H1 (cell line): ENCODE measurements around the gene KCND1. TPM values are rescaled to one million over a fixed set of nuclear protein-coding genes. Genes with fewer than 3 reads are reported as not detected.

Source experiments
- CTCF ChIA-PET: fragments of 300-600 bp; sonication (Branson Sonifier 250); formaldehyde crosslinking; loops from one replicate; lab custom pipeline; 2021; ENCODE audit not compliant: partially characterized antibody; lab: Charles Lee
- POLR2A ChIA-PET: fragments of 300-600 bp; sonication (Branson Sonifier 250); formaldehyde crosslinking; loops from one replicate; lab custom pipeline; 2021; ENCODE audit warnings: inconsistent platforms; ENCODE audit not compliant: partially characterized antibody; lab: Charles Lee
- DNase-seq, 2 experiments: peaks; one replicate each; pipeline versions ENCODE4 v3.0.0 to v3.0.0-alpha.2; 2010 to 2022; ENCODE audit warnings: low spot score in 2 of 2, low read depth in 1 of 2, mixed read lengths in 1 of 2
- FAIRE-seq: peaks from 2 replicates; lab custom pipeline; 2011; peaks lifted over from hg19 to GRCh38; lab: Jason Lieb, UNC
- H2AFZ ChIP-seq: 2 replicates; pipeline ENCODE4 v1.8.1; 2012; ENCODE audit warnings: low read length, inconsistent platforms
- H2AK5ac ChIP-seq: 2 replicates; pipeline ENCODE4 v1.6.1; 2013; ENCODE audit warnings: low read depth, low read length
- H2BK120ac ChIP-seq: replicated peaks from 2 replicates; pipeline ENCODE3; 2013; ENCODE audit warnings: low read depth, low read length, inconsistent platforms
- H2BK12ac ChIP-seq: 2 replicates; pipeline ENCODE4 v1.6.1; 2013; ENCODE audit warnings: low read depth, low read length
- H2BK15ac ChIP-seq: 2 replicates; pipeline ENCODE4 v1.6.1; 2013; ENCODE audit warnings: low read length
- H2BK20ac ChIP-seq: 2 replicates; pipeline ENCODE4 v1.6.1; 2013; ENCODE audit warnings: low read length
- H2BK5ac ChIP-seq: 2 replicates; pipeline ENCODE4 v1.6.1; 2013; ENCODE audit warnings: low read depth, low read length
- H3K14ac ChIP-seq: 2 replicates; pipeline ENCODE4 v1.6.1; 2013; ENCODE audit warnings: inconsistent platforms; ENCODE audit not compliant: insufficient read length
- H3K18ac ChIP-seq: 2 replicates; pipeline ENCODE4 v1.6.1; 2013; ENCODE audit warnings: low read length; ENCODE audit errors: extremely low read depth
- H3K23ac ChIP-seq: 2 replicates; pipeline ENCODE4 v1.6.1; 2013; ENCODE audit warnings: inconsistent platforms; ENCODE audit not compliant: insufficient read length
- H3K23me2 ChIP-seq: 2 replicates; pipeline ENCODE4 v1.6.1; 2013; ENCODE audit warnings: low read depth, low read length
- H3K27ac ChIP-seq: 2 replicates; pipeline ENCODE4 v1.6.1; 2011; ENCODE audit warnings: low read depth, low read length, inconsistent platforms
- H3K27me3 ChIP-seq, 4 experiments: replicated peaks in 1 of 4; 1 replicate in 1 of 4; 2 replicates in 3 of 4; pipeline versions ENCODE4 v1.6.1 to v1.8.1; 2011 to 2013; ENCODE audit warnings: low read length in 3 of 4, mild to moderate bottlenecking in 3 of 4, inconsistent platforms in 2 of 4, mixed read lengths in 2 of 4, moderate library complexity in 1 of 4; ENCODE audit not compliant: control insufficient read depth in 3 of 4, insufficient read depth in 3 of 4; ENCODE audit errors: extremely low read depth in 1 of 4
- H3K36me3 ChIP-seq, 4 experiments: 2 replicates each; pipeline versions ENCODE4 v1.6.1 to v1.8.1; 2011 to 2013; ENCODE audit warnings: mild to moderate bottlenecking in 4 of 4, low read length in 3 of 4, moderate library complexity in 2 of 4, control low read depth in 1 of 4, inconsistent platforms in 1 of 4; ENCODE audit not compliant: insufficient read depth in 4 of 4, control insufficient read depth in 2 of 4
- H3K4ac ChIP-seq: replicated peaks from 2 replicates; pipeline ENCODE3; 2013; ENCODE audit warnings: low read length, low read depth, mixed read lengths, inconsistent platforms; ENCODE audit not compliant: insufficient read length
- H3K4me1 ChIP-seq, 4 experiments: replicated peaks in 1 of 4; 1 replicate in 1 of 4; 2 replicates in 3 of 4; pipeline versions ENCODE4 v1.6.1 to v1.8.1; 2011 to 2013; ENCODE audit warnings: low read length in 3 of 4, inconsistent platforms in 2 of 4, mixed read lengths in 1 of 4; ENCODE audit not compliant: insufficient read depth in 4 of 4, control insufficient read depth in 3 of 4
- H3K4me2 ChIP-seq, 2 experiments: 2 replicates each; pipeline versions ENCODE4 v1.6.1 to v1.8.1; 2011 to 2013; ENCODE audit warnings: low read depth in 2 of 2, low read length in 2 of 2, control low read depth in 1 of 2, inconsistent platforms in 1 of 2, mild to moderate bottlenecking in 1 of 2; ENCODE audit not compliant: insufficient read depth in 1 of 2
- H3K4me3 ChIP-seq, 4 experiments: fragments of 200-600, 300-600 bp in 1 of 4; sonication (generic), shearing (Covaris generic), sonication (Bioruptor Twin) in 1 of 4; 2 replicates each; pipeline versions ENCODE4 v1.5.1 to v1.8.1; 2011 to 2016; ENCODE audit warnings: low read length in 4 of 4, low read depth in 3 of 4, control low read depth in 2 of 4, inconsistent platforms in 2 of 4, mild to moderate bottlenecking in 2 of 4, mixed read lengths in 1 of 4, moderate library complexity in 1 of 4; ENCODE audit not compliant: insufficient read depth in 2 of 4; ENCODE audit errors: extremely low read depth in 1 of 4
- H3K56ac ChIP-seq: replicated peaks from 2 replicates; pipeline ENCODE3; 2013; ENCODE audit warnings: low read depth, mild to moderate bottlenecking, mixed read lengths, low read length, inconsistent platforms; ENCODE audit not compliant: insufficient read length
- H3K79me1 ChIP-seq: 2 replicates; pipeline ENCODE4 v1.6.1; 2013; ENCODE audit warnings: low read depth, low read length, control low read depth
- H3K79me2 ChIP-seq, 2 experiments: 2 replicates each; pipeline versions ENCODE4 v1.6.1 to v1.8.1; 2012 to 2013; ENCODE audit warnings: low read length in 2 of 2, mild to moderate bottlenecking in 2 of 2, inconsistent platforms in 1 of 2; ENCODE audit not compliant: insufficient read depth in 2 of 2, control insufficient read depth in 1 of 2
- H3K9ac ChIP-seq, 4 experiments: replicated peaks in 1 of 4; 1 replicate in 1 of 4; 2 replicates in 3 of 4; pipeline versions ENCODE4 v1.6.1 to v1.8.1; 2011 to 2013; ENCODE audit warnings: low read depth in 3 of 4, low read length in 3 of 4, control low read depth in 2 of 4, mild to moderate bottlenecking in 2 of 4, moderate library complexity in 2 of 4, inconsistent platforms in 1 of 4; ENCODE audit errors: extremely low read depth in 1 of 4
- H3K9me3 ChIP-seq, 2 experiments: 2 replicates each; pipeline versions ENCODE4 v1.6.1 to v1.8.1; 2012 to 2013; ENCODE audit warnings: mild to moderate bottlenecking in 2 of 2, moderate library complexity in 2 of 2, control low read depth in 1 of 2, inconsistent platforms in 1 of 2, low read depth in 1 of 2, low read length in 1 of 2, mixed read lengths in 1 of 2; ENCODE audit not compliant: insufficient read depth in 2 of 2
- H4K20me1 ChIP-seq, 2 experiments: replicated peaks in 1 of 2; 2 replicates each; pipeline versions ENCODE3 to v1.8.1; 2011 to 2013; ENCODE audit warnings: inconsistent platforms in 2 of 2, low read length in 2 of 2, mild to moderate bottlenecking in 1 of 2; ENCODE audit not compliant: insufficient read depth in 2 of 2, control insufficient read depth in 1 of 2
- H4K5ac ChIP-seq: 2 replicates; pipeline ENCODE4 v1.6.1; 2013; ENCODE audit warnings: low read length, low read depth, mixed read lengths, inconsistent platforms; ENCODE audit not compliant: insufficient read length
- H4K8ac ChIP-seq: 2 replicates; pipeline ENCODE4 v1.8.0; 2013; ENCODE audit warnings: mild to moderate bottlenecking, moderate library complexity, low read length, inconsistent platforms; ENCODE audit not compliant: insufficient read depth; ENCODE audit errors: extremely low read depth
- H4K91ac ChIP-seq: replicated peaks from 2 replicates; pipeline ENCODE3; 2013; ENCODE audit warnings: low read length, mixed read lengths, inconsistent platforms; ENCODE audit not compliant: insufficient read length
- KDM1A ChIP-seq: fragments of 200-600, 300-600 bp; sonication (generic); IDR thresholded peaks from 2 replicates; pipeline ENCODE4 v1.7.1; 2016; ENCODE audit warnings: mild to moderate bottlenecking, low read length, borderline replicate concordance
- PHF8 ChIP-seq: fragments of 200-600 bp; sonication (generic); conservative IDR thresholded peaks from 2 replicates; pipeline ENCODE4 v1.7.1; 2012; ENCODE audit warnings: low read depth, mild to moderate bottlenecking, inconsistent platforms, low read length, moderate library complexity
- TAF1 ChIP-seq: IDR thresholded peaks from 2 replicates; pipeline ENCODE4 v1.6.1; 2011; ENCODE audit warnings: mild to moderate bottlenecking, low read depth, low read length
- WGBS, 2 experiments: shearing (Covaris generic) in 1 of 2; methylation state at CpG; one replicate each; pipeline versions ENCODE4 v1.1.6 to v1.1.7; 2013 to 2015; ENCODE audit warnings: low lambda C conversion rate in 2 of 2, mixed read lengths in 2 of 2, inconsistent platforms in 1 of 2, low coverage in 1 of 2, missing lambda C conversion rate in 1 of 2; ENCODE audit not compliant: insufficient replicate concordance in 2 of 2, insufficient coverage in 1 of 2, insufficient read length in 1 of 2; ENCODE audit errors: extremely low coverage in 1 of 2, missing lambda C conversion rate in 1 of 2; 5-methylcytosine and 5-hydroxymethylcytosine counted together
- polyA plus RNA-seq, 7 experiments: library from polyadenylated mRNA; depleted of rRNA in 3 of 7; stranded (reverse) in 5 of 7; unstranded in 2 of 7; fragments of >200 nt in 5 of 7; fragments of 200-250 nt in 2 of 7; gene quantifications; 1 replicate in 5 of 7; 2 replicates in 1 of 7; 4 replicates in 1 of 7; pipeline versions ENCODE4 v1.2.1 to v1.2.3, GENCODE V29; 2011 to 2013; ENCODE audit warnings: missing spikeins in 2 of 7, mixed read lengths in 2 of 7
- total RNA-seq: library from RNA; stranded (reverse); fragmentation: NEBNext Ultra II Directional; extraction: Animal tissue kit (Norgen Biotek cat#: 25700); gene quantifications from 2 replicates; pipeline ENCODE4 v1.2.1, GENCODE V29; 2021

KCND1 gene
- total and polyA plus RNA-seq, 2 of the 8 experiments (the other 6 are each of a cell fraction or from before 2014, with no cell fraction given) = 3.1 to 6.8 TPM

- no peak overlapping the region for H2BK5ac ChIP-seq
- H3K14ac ChIP-seq = no peak overlapping the region
- peaks cover 0 to 2% of the 10 kb centered on the region in 2 experiments for H4K20me1 ChIP-seq
- TF ChIP-seq TAF1 (0 out of 2 replicates have a peak, but pooled peaks have one; percentile 5), PHF8 (0 out of 2 replicates have a peak, but pooled peaks have one; percentile 5), KDM1A (no peak)
- WGBS, 2 experiments = 29% methylated on average over 4 of the region's 61 CpGs; no CpG with 5 or more reads in 1 of the 2 experiments
- H2BK15ac ChIP-seq = no peak overlapping the region
- H3K4ac ChIP-seq = no peak overlapping the region
- H2BK20ac ChIP-seq = no peak overlapping the region
- no peaks in the 10 kb centered on the region for H3K27me3 ChIP-seq
- no peak overlapping the region for H4K5ac ChIP-seq
- no peak overlapping the region for H2AK5ac ChIP-seq
- peaks cover 16 to 52% of the 10 kb centered on the region in 2 experiments; a peak in 3 of 4 replicates for H3K79me2 ChIP-seq
- no peak overlapping the region for H2AFZ ChIP-seq
- no peak for FAIRE-seq
- POLR2A ChIA-PET = interaction anchor here (0.6 to 6.7 kb wide), 12 partner anchors 11 to 223 kb away, joined by 3 to 70 read pairs (median 4); partner anchors contain the start of genes KCND1, PQBP1 and TIMM17B
- H3K4me2 ChIP-seq = peak overlapping the region; percentile 72 to 90
- H3K36me3 ChIP-seq = peaks cover 0 to 13% (median 6%) of the 10 kb centered on the region in 4 experiments; a peak in 6 of 8 replicates
- no peak overlapping the region for H2BK12ac ChIP-seq
- peak overlapping the region; percentile 75 to 94 (median 86) for H3K4me3 ChIP-seq
- peaks cover 4% of the 10 kb centered on the region; the same call in 1 of the 2 replicates for H3K23me2 ChIP-seq
- no peaks in the 10 kb centered on the region for H3K9me3 ChIP-seq
- H3K23ac ChIP-seq = no peak overlapping the region
- H3K27ac ChIP-seq = peak overlapping the region; percentile 73
- CTCF ChIA-PET = interaction anchor here (2.0 kb wide), 1 partner anchor 8 kb away, joined by 4 read pairs; no protein-coding TSS in a partner anchor
- peak overlapping the region; percentile 57; the same call in 1 of the 2 replicates for H4K8ac ChIP-seq
- peak overlapping the region; percentile 75 to 97 (median 90) for H3K9ac ChIP-seq
- no peak overlapping the region for H2BK120ac ChIP-seq
- H3K56ac ChIP-seq = no peak overlapping the region
- H3K79me1 ChIP-seq = peaks cover 7% of the 10 kb centered on the region; the same call in 1 of the 2 replicates
- H4K91ac ChIP-seq = no peak overlapping the region
- H3K4me1 ChIP-seq = peaks cover 0 to 7% (median 2%) of the 10 kb centered on the region in 4 experiments; a peak in 4 of 7 replicates
- no peak for DNase-seq
- no peak overlapping the region for H3K18ac ChIP-seq
Observed at GRCh38 chrX:48956728-48957414, 14.8 kb downstream of the KCND1 start.
